ENCODE results near the gene DHRS13.
"Not testable (repeated sequence)": the region's sequence is repeated elsewhere in the genome, so short reads cannot be mapped to it uniquely, and the experiment has no call there.

DHRS13 gene

GRCh38 chr17:28934508-28934907 is 31.6 kb upstream of the DHRS13 start:
- not testable (repeated sequence) for FAIRE-seq

GRCh38 chr17:28929787-28930186 is 26.9 kb upstream of the DHRS13 start:
- no peak for FAIRE-seq

DNA sequence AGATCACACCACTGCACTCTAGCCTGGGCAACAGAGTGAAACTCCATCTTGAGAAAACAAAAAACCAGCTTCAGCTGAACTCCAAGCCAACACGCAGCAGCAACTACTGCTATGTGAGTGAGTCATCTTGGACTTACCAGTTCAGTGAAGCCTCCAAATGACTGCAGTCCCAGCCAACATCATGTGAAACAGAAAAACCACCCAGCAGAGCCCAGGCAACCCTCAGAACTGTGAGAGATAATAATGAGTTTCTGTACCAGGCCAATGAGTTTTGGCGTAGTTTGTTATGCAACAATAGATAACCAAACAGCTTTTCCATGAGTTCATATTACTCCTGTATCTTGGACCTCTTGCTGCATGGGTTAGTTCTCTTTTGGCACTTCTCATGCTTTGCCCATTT is 25.2 kb upstream of the DHRS13 start:
- no peak for FAIRE-seq

- FAIRE-seq = no peak
These were observed 23.9 kb upstream of the DHRS13 start for GRCh38 chr17:28926786-28927185.

- FAIRE-seq = no peak
These were observed 23.5 kb upstream of the DHRS13 start for GRCh38 chr17:28926366-28926765.

- FAIRE-seq = no peak
These were observed 23.1 kb upstream of the DHRS13 start for GRCh38 chr17:28925912-28926365.

- FAIRE-seq = no peak
These were observed 17.3 kb upstream of the DHRS13 start for GRCh38 chr17:28920201-28920600.

DNA sequence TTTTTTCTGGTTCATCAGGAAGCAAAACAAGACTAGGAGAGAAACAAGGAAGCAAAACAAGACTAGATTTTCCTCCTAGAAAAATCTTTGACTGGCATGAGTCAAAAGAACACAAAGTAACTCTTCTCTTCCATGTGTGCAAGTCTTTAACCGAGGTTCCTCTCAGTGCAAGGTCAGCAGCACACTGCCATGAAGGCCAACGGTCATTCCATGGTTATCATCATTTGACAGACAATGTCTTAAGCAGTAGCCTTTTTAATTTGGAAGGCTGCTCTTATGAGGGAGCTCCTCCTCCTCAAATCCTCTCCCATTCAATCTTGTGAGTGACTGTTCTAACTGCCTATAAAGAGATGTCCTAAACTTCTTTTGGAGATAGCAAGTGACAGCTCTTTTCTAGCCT is 15.4 kb upstream of the DHRS13 start:
- no peak for FAIRE-seq

DNA sequence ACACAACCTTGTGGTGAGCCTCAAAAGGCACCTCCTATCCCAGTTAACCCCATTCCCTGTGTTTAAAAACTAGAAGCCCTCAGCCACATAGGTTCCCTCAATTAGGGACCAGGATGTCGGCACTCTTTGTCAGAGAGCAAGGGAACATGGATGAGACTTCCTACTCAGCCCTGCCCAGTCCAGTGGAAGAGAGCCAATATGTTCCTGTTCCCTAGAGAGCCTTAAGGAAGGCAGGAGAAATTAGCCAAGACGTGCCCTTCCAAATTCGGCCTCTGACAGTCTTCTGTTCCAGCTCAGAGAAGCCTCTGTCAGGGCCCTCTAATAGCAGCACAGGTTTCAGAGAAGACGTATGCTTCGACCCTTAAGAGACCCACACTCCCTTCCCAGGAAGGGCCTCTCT is 14.6 kb upstream of the DHRS13 start:
- FAIRE-seq = no peak

DNA sequence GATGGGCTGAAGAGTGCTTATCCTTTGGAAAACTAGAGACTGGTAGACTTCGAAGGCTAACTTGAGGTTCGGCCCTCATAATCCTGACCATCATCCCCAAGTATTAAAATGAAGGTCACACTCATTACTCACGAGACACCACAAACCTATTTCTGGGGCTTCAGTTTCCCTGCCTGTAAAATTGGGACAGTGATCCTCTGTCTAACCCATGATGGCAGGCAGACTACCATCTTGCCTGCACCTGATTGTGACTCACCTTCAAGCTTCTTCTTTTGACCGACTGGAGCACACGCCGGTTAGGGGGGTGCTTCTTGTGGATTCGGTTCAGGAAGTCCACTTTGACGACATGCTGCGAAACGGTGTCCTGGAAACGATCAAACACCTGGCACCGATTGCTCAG is 14.2 kb upstream of the DHRS13 start:
- FAIRE-seq = no peak

GRCh38 chr17:28916302-28916934 is 13.5 kb upstream of the DHRS13 start:
- no peak for FAIRE-seq

- FAIRE-seq = no peak
These were observed 10.1 kb upstream of the DHRS13 start for GRCh38 chr17:28912938-28913333.

GRCh38 chr17:28912281-28912937 is 9.5 kb upstream of the DHRS13 start:
- FAIRE-seq = no peak

DNA sequence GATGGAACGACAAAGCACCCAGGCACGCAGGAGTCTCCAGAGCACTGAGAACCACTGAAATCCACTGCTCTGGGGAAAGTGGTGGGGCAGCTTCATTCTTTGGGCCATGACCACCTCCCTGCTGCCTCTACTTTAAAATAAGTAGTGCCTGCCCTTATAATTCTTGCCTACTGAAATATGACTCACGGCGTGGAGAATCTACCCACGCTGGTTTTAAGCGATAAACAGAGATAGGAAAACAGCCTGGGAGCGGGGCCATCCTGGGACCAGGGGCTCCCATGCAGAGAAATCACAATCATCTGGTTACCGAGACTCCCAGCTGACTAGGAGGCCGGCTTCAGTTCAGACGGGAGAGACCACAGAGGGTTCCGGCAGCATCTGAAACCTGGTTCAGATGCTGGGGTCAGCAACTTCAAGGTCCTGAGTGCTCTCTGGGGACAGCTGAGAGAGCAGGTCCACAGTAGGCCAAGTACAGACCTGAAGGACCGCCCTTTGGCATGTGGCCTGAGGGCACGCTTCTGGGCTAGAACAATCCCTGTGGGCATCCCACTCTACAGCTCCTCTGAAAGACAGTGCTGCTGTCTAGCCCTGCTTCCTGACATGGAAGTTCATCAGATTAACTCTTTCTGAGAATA is 8.6 kb upstream of the DHRS13 start:
- no peak for FAIRE-seq

- FAIRE-seq = no peak
These were observed 7.7 kb upstream of the DHRS13 start for GRCh38 chr17:28910534-28910933.

DNA sequence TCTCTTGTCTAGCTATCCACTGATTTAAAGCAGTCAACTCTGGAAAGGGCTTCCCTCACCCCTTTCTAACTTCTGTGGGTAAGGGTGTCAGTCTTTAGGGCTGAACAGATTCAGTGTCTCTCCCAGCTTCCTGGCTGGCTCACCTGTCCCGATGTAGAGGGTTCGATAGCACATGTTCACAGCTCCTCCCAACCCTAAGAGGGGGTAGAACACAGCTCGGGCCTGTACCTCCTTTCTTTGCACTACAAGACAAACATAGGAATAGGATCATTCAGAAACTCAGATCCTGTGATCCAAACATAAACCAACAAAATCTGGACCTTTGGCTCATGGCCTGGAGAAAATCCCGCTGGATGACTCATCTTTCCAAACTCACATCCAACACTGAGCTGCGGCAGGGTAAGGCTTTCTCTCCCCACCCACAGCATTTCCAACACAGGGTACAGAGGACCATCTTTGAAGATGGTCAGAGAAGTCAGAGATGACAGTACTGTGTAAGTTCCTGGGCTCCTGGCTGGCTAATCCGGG is 5.8 kb upstream of the DHRS13 start:
- no peak for FAIRE-seq

DNA sequence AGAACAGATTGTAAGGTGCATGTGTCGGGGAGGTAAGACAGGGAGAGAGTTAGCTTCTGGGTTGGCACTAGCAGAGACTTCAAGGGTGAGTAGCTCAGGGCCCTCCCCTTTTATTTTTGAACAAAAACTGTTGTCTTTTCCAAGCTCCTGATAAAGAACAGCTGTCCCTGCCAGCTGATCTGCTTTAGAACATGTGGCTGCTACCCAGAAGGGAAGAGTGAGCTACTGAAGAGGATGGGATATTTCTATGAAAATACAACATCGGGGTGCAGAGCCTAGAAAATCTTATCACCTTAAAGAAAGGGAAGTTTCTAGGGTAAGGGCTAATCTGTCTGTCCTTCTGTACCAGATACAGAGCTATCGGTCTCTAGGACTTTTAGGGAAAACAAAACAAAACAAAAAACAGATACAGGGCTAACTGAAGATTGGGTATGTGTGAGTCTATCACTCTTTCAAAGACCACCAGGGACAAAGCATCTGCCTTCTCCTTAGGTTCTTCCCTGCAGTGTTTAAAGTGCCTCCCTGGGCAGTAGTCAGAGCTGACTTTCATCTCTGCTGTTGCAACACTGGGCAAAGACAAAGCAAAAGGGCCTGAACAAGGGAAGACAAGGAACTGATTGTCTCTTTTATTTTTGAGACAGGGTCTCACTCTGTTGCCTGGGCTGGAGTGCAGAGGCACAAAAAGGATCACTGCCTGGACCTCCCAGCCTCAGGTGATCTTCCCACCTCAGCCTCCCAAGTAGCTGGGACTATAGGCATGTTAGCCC is 5.0 kb upstream of the DHRS13 start:
- no peak for FAIRE-seq

DNA sequence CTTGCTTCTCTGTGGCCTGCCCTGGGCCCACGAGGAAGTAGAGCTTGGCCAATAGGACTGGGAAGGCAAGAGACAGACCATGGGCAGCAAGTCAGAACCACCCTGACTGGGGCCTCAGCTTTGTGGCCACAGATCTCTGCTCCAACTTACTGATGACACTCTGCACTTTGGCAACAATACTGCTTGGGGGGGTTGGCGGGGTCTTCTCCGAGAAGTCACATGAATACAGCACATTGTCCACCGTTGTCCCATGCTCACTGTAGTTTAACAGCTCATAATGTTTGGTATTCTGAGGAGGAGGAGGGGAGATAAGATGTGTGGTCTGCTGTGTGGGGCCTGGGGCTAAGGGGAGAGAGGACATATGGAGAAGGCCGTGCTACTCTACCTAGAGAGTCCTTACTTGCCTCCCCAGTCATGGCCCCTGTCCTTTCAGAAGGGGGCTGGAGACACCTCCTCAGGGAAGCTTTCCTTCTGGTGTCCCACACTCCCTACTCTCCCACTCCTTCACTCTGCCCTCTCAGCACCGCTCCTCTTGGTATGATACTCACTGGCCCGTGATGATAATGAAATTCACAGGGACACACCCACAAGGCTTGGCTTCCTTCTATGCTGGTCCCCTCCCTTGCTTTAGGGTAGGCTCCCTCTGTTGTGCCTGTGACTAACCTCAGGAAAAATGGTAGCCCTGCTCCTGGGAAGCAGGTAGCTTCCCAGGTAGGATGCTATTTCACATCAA is 4.0 kb upstream of the DHRS13 start:
- FAIRE-seq = no peak

DNA sequence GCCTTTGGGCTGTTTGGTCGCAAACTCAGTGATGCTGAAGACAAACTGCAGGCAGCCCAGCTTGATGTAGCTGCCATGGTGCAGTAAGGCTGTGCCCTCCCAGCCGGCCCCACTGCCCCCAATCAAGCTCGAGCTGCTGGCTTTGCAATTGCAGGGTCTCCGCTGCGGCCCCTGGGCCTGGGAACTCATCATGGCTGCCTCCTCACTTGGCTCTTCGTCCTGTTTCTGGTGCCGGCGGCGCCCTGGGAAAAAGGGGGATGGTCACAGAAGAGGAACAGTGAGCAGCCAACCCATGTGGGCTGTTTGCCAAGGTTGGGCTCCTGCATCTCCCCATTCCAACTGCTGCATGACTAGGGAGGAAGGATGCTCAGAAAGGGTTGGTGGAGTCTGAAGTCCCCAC is 3.4 kb upstream of the DHRS13 start:
- no peak for FAIRE-seq

DNA sequence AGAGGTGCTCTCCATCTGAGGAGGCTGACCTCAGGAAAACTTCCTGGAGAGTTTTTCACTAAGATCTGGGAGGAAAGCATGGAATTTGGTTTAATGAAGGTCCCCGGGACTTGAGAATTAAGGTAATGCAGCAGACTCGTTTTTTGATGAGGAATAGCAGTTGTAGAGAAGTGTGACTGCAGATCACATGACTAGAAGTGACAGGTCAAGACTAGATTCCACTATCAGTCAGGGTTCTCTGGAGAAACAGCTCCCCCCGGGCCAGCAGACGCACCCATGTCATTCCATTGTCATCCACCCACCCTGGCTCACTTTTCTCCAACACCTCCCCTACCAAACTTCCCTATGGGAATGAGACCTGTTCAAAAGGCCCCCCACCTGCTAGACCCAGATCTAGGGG is 1.9 kb upstream of the DHRS13 start:
- FAIRE-seq = no peak

DNA sequence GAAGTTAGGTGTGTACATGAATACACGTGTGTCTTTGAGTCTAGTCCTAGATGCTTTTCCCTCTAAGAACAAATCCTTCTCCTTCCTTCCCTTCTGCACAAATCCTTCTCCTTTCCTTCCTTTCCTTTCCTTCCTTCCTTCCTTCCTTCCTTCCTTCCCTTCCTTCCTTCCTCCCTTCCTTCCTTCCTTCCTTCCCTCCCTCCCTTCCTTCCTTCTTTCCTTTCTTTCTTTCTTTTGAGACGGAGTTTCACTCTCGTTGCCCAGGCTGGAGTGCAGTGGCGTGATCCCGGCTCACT is 615 bp upstream of the DHRS13 start:
- not testable (repeated sequence) for FAIRE-seq

Data from endometrium (tissue), 2 donors.